Adipocyte (in vitro differentiated cells): ENCODE measurements around the gene USHBP1.
A peak's percentile ranks its signal among the peaks of the same experiment; 100 is the strongest.

Experiments used
- DNase-seq: peaks from one replicate; pipeline ENCODE4 v3.0.0-alpha.2; 2015; ENCODE audit warnings: low read depth
- H3K27me3 ChIP-seq: replicated peaks from 2 replicates; pipeline ENCODE4 v1.7.0; 2013; ENCODE audit warnings: mild to moderate bottlenecking, low read length, moderate library complexity; ENCODE audit not compliant: control insufficient read depth, insufficient read depth
- H3K36me3 ChIP-seq: 2 replicates; pipeline ENCODE4 v1.7.0; 2013; ENCODE audit warnings: low read length, mild to moderate bottlenecking, moderate library complexity; ENCODE audit not compliant: control insufficient read depth, insufficient read depth, severe bottlenecking
- H3K4me1 ChIP-seq: 2 replicates; pipeline ENCODE4 v1.7.0; 2013; ENCODE audit warnings: mild to moderate bottlenecking, low read length, moderate library complexity; ENCODE audit not compliant: control insufficient read depth, insufficient read depth
- H3K4me3 ChIP-seq: 2 replicates; pipeline ENCODE4 v1.7.0; 2013; ENCODE audit warnings: mild to moderate bottlenecking, low read length, moderate library complexity
- H3K9ac ChIP-seq: 2 replicates; pipeline ENCODE4 v1.7.0; 2013; ENCODE audit warnings: mild to moderate bottlenecking, low read length, moderate library complexity
- H3K9me3 ChIP-seq: 2 replicates; pipeline ENCODE4 v1.7.0; 2013; ENCODE audit warnings: mild to moderate bottlenecking, low read length, moderate library complexity; ENCODE audit not compliant: control insufficient read depth

The USHBP1 gene

GRCh38 chr19:17255150-17255621 is 9.4 kb downstream of the USHBP1 start:
- Histone ChIP-seq H3K4me1 (peaks cover 2% of the 10 kb centered on the region), H3K9me3 (peaks cover 16% of the 10 kb centered on the region), H3K9ac (no peak overlapping the region), H3K36me3 (no peaks in the 10 kb centered on the region), H3K27me3 (peaks cover 6% of the 10 kb centered on the region), H3K4me3 (no peak overlapping the region)
- no peak for DNase-seq

GRCh38 chr19:17254636-17255035 is 9.9 kb downstream of the USHBP1 start:
- Histone ChIP-seq H3K4me1 (peaks cover 2% of the 10 kb centered on the region), H3K9me3 (peaks cover 11% of the 10 kb centered on the region), H3K4me3 (no peak overlapping the region), H3K9ac (no peak overlapping the region), H3K27me3 (peaks cover 6% of the 10 kb centered on the region), H3K36me3 (no peaks in the 10 kb centered on the region)
- DNase-seq = no peak

GRCh38 chr19:17249887-17250548 is 14.5 kb downstream of the USHBP1 start:
- no peak overlapping the region for H3K9ac ChIP-seq
- peaks cover 26% of the 10 kb centered on the region for H3K4me1 ChIP-seq
- DNase-seq = no peak
- H3K27me3 ChIP-seq = no peaks in the 10 kb centered on the region
- H3K4me3 ChIP-seq = no peak overlapping the region
- H3K36me3 ChIP-seq = no peaks in the 10 kb centered on the region
- no peaks in the 10 kb centered on the region for H3K9me3 ChIP-seq

GRCh38 chr19:17248011-17248776 is 16.4 kb downstream of the USHBP1 start:
- Histone ChIP-seq H3K9ac (no peak overlapping the region), H3K27me3 (no peaks in the 10 kb centered on the region), H3K4me3 (no peak overlapping the region), H3K4me1 (peaks cover 29% of the 10 kb centered on the region), H3K36me3 (no peaks in the 10 kb centered on the region), H3K9me3 (no peaks in the 10 kb centered on the region)
- DNase-seq = no peak

GRCh38 chr19:17246681-17247425 is 17.7 kb downstream of the USHBP1 start:
- H3K27me3 ChIP-seq = no peaks in the 10 kb centered on the region
- no peaks in the 10 kb centered on the region for H3K9me3 ChIP-seq
- H3K36me3 ChIP-seq = no peaks in the 10 kb centered on the region
- peaks cover 40% of the 10 kb centered on the region for H3K4me1 ChIP-seq
- DNase-seq = peak; percentile 48
- peak overlapping the region; percentile 85 for H3K9ac ChIP-seq
- peak overlapping the region; percentile 73 for H3K4me3 ChIP-seq

GRCh38 chr19:17245535-17245984 is 19.0 kb downstream of the USHBP1 start, which contains the start of gene NR2F6:
Gene NR2F6, minus strand, starts transcription at chr19:17245919. Its CDS starts 699 bp downstream, at chr19:17245220.
- Histone ChIP-seq H3K36me3 (peaks cover 3% of the 10 kb centered on the region), H3K9ac (peak within 1 kb of the TSS; percentile 96), H3K4me1 (peaks cover 47% of the 10 kb centered on the region), H3K4me3 (peak within 1 kb of the TSS; percentile 96), H3K9me3 (no peaks in the 10 kb centered on the region), H3K27me3 (no peaks in the 10 kb centered on the region)
- DNase-seq = no peak

GRCh38 chr19:17244618-17245534 is 19.7 kb downstream of the USHBP1 start:
- H3K4me1 ChIP-seq = peaks cover 54% of the 10 kb centered on the region
- H3K27me3 ChIP-seq = no peaks in the 10 kb centered on the region
- H3K36me3 ChIP-seq = peaks cover 9% of the 10 kb centered on the region
- no peaks in the 10 kb centered on the region for H3K9me3 ChIP-seq
- H3K9ac ChIP-seq = peak overlapping the region; percentile 96
- peak; percentile 36 for DNase-seq
- H3K4me3 ChIP-seq = peak overlapping the region; percentile 96

GRCh38 chr19:17243830-17244617 is 20.5 kb downstream of the USHBP1 start:
- H3K9me3 ChIP-seq = no peaks in the 10 kb centered on the region
- H3K27me3 ChIP-seq = no peaks in the 10 kb centered on the region
- H3K4me1 ChIP-seq = peaks cover 52% of the 10 kb centered on the region
- DNase-seq = peak; percentile 71
- peak overlapping the region; percentile 96 for H3K4me3 ChIP-seq
- peaks cover 11% of the 10 kb centered on the region for H3K36me3 ChIP-seq
- H3K9ac ChIP-seq = peak overlapping the region; percentile 96

- Histone ChIP-seq H3K9me3 (no peaks in the 10 kb centered on the region), H3K9ac (peak overlapping the region; percentile 96), H3K36me3 (peaks cover 15% of the 10 kb centered on the region), H3K4me3 (peak overlapping the region; percentile 96), H3K4me1 (peaks cover 45% of the 10 kb centered on the region), H3K27me3 (no peaks in the 10 kb centered on the region)
- peak; percentile 29 for DNase-seq
Observed at GRCh38 chr19:17243211-17243829, 21.2 kb downstream of the USHBP1 start.
